SK-N-SH (cell line): ENCODE measurements around the gene CRIM1. TPM values are rescaled to one million over a fixed set of nuclear protein-coding genes. Genes with fewer than 3 reads are reported as not detected.

Source experiments
- CTCF ChIA-PET: fragments of 300-600, 350-600 bp; formaldehyde crosslinking; extraction: SDS; loops from one replicate; lab custom pipeline; 2021; lab: Yijun Ruan, JAX
- POLR2A ChIA-PET: fragments of 350-600 bp; sonication (Branson Sonifier 250); formaldehyde crosslinking; extraction: SDS; loops from one replicate; lab custom pipeline; 2020; ENCODE audit warnings: antibody characterized with exemption, inconsistent platforms; lab: Yijun Ruan, JAX
- DNase-seq: peaks from one replicate; pipeline ENCODE4 v3.0.0; 2012
- H2AFZ ChIP-seq: fragments of 200-600 bp; sonication (generic); 2 replicates; pipeline ENCODE4 v1.8.1; 2016; ENCODE audit warnings: antibody characterized with exemption, mild to moderate bottlenecking, low read depth
- H3F3A ChIP-seq: fragments of 200-600 bp; sonication (generic); replicated peaks from 2 replicates; pipeline ENCODE3; 2016; ENCODE audit warnings: antibody characterized with exemption, mild to moderate bottlenecking; ENCODE audit not compliant: insufficient read depth
- H3K27ac ChIP-seq, 2 experiments: fragments of 200-500 bp in 1 of 2; fragments of 200-600 bp in 1 of 2; sonication (Bioruptor generic) in 1 of 2; sonication (generic), shearing (Covaris generic) in 1 of 2; 2 replicates each; pipeline versions ENCODE4 v1.5.1 to v1.6.1; 2014 to 2016; ENCODE audit warnings: low read depth in 2 of 2, inconsistent platforms in 1 of 2, low read length in 1 of 2, mild to moderate bottlenecking in 1 of 2, mixed read lengths in 1 of 2
- H3K27me3 ChIP-seq: fragments of 200-600 bp; sonication (generic), shearing (Covaris generic); 2 replicates; pipeline ENCODE4 v1.6.1; 2016; ENCODE audit warnings: mixed run types; ENCODE audit not compliant: insufficient read depth
- H3K36me3 ChIP-seq, 2 experiments: fragments of 200-500 bp in 1 of 2; fragments of 200-600 bp in 1 of 2; sonication (Bioruptor generic) in 1 of 2; sonication (generic) in 1 of 2; replicated peaks in 1 of 2; 2 replicates each; pipeline versions ENCODE3 to v1.5.1; 2014 to 2016; ENCODE audit warnings: low read length in 1 of 2, mild to moderate bottlenecking in 1 of 2; ENCODE audit not compliant: insufficient read depth in 2 of 2, control insufficient read depth in 1 of 2
- H3K4me1 ChIP-seq, 2 experiments: fragments of 200-500 bp in 1 of 2; fragments of 200-600 bp in 1 of 2; sonication (Bioruptor generic) in 1 of 2; sonication (generic), shearing (Covaris generic) in 1 of 2; 2 replicates each; pipeline versions ENCODE4 v1.5.1 to v1.6.1; 2014 to 2016; ENCODE audit warnings: low read depth in 1 of 2, low read length in 1 of 2, mixed run types in 1 of 2; ENCODE audit not compliant: insufficient read depth in 2 of 2, control insufficient read depth in 1 of 2
- H3K4me2 ChIP-seq: fragments of 200-600 bp; sonication (generic), shearing (Covaris generic); 2 replicates; pipeline ENCODE4 v1.6.1; 2017; ENCODE audit warnings: mixed run types
- H3K4me3 ChIP-seq, 2 experiments: fragments of 200-500 bp in 1 of 2; fragments of 200-600 bp in 1 of 2; sonication (Bioruptor generic) in 1 of 2; sonication (generic), shearing (Covaris generic) in 1 of 2; 2 replicates each; pipeline versions ENCODE4 v1.5.1 to v1.8.1; 2014 to 2016; ENCODE audit warnings: low read depth in 2 of 2, inconsistent platforms in 1 of 2, low read length in 1 of 2, mild to moderate bottlenecking in 1 of 2, mixed read lengths in 1 of 2, moderate library complexity in 1 of 2
- H3K79me2 ChIP-seq: fragments of 200-600 bp; sonication (generic); 2 replicates; pipeline ENCODE4 v1.8.1; 2017; ENCODE audit warnings: mild to moderate bottlenecking; ENCODE audit not compliant: insufficient read depth
- H3K9ac ChIP-seq: fragments of 200-600 bp; sonication (generic); 2 replicates; pipeline ENCODE4 v1.6.1; 2017; ENCODE audit warnings: mixed run types
- H3K9me2 ChIP-seq: fragments of 200-600 bp; sonication (generic); 2 replicates; pipeline ENCODE4 v1.6.1; 2017; ENCODE audit warnings: mixed run types
- H3K9me3 ChIP-seq: fragments of 200-600 bp; sonication (generic); 2 replicates; pipeline ENCODE4 v1.6.1; 2017; ENCODE audit warnings: mixed run types, mild to moderate bottlenecking, moderate library complexity
- H4K20me1 ChIP-seq: fragments of 200-600 bp; sonication (generic); 2 replicates; pipeline ENCODE4 v1.6.1; 2017; ENCODE audit warnings: mild to moderate bottlenecking, mixed run types; ENCODE audit not compliant: insufficient read depth
- CHD2 ChIP-seq: fragments of 150-350 bp; IDR thresholded peaks from 2 replicates; pipeline ENCODE4 v1.6.1; 2018; ENCODE audit warnings: low read length; ENCODE audit not compliant: partially characterized antibody
- ELF1 ChIP-seq: IDR thresholded peaks from 2 replicates; pipeline ENCODE4 v1.4.0; 2012
- EP300 ChIP-seq, 2 experiments: IDR thresholded peaks; 2 replicates each; pipeline versions ENCODE4 v1.4.0 to v1.6.1; 2012; ENCODE audit warnings: borderline replicate concordance in 1 of 2, low read depth in 1 of 2, low read length in 1 of 2
- EZH2phosphoT487 ChIP-seq: fragments of 200-600 bp; sonication (generic); IDR thresholded peaks from 2 replicates; pipeline ENCODE4 v1.6.1; 2017; ENCODE audit warnings: low read depth, mixed run types, mild to moderate bottlenecking, antibody characterized with exemption, moderate library complexity, borderline replicate concordance
- FOSL2 ChIP-seq: IDR thresholded peaks from 2 replicates; pipeline ENCODE4 v1.4.0; 2012; ENCODE audit warnings: low read depth, mild to moderate bottlenecking, moderate library complexity, borderline replicate concordance
- GATA2 ChIP-seq: sonication (generic); formaldehyde crosslinking; IDR thresholded peaks from 2 replicates; pipeline ENCODE4 v1.5.0; 2020; ENCODE audit warnings: mild to moderate bottlenecking, missing genetic modification reagents
- IRF3 ChIP-seq: fragments of 150-350 bp; IDR thresholded peaks from 2 replicates; pipeline ENCODE4 v1.6.1; 2016; ENCODE audit warnings: mild to moderate bottlenecking, low read depth, low read length
- JUND ChIP-seq: IDR thresholded peaks from 2 replicates; pipeline ENCODE4 v1.4.0; 2012
- MAX ChIP-seq: IDR thresholded peaks from 2 replicates; pipeline ENCODE4 v1.4.0; 2012; ENCODE audit warnings: low read depth
- MEF2A ChIP-seq: IDR thresholded peaks from 2 replicates; pipeline ENCODE4 v1.4.0; 2012; ENCODE audit warnings: low read depth, borderline replicate concordance
- MXI1 ChIP-seq: IDR thresholded peaks from 2 replicates; pipeline ENCODE4 v1.6.1; 2012; ENCODE audit warnings: mild to moderate bottlenecking, low read depth, low read length, improper control_type of control experiment
- NFIC ChIP-seq: IDR thresholded peaks from 2 replicates; pipeline ENCODE4 v1.4.0; 2012; ENCODE audit warnings: borderline replicate concordance
- NRF1 ChIP-seq: IDR thresholded peaks from 2 replicates; pipeline ENCODE4 v1.6.1; 2012; ENCODE audit warnings: low read depth, mild to moderate bottlenecking, low read length
- POLR2AphosphoS5 ChIP-seq: IDR thresholded peaks from 2 replicates; pipeline ENCODE4 v1.6.1; 2012; ENCODE audit warnings: low read depth, low read length
- RCOR1 ChIP-seq: fragments of 150-350 bp; IDR thresholded peaks from 2 replicates; pipeline ENCODE4 v1.6.1; 2017; ENCODE audit warnings: antibody characterized with exemption, low read length
- RXRA ChIP-seq: IDR thresholded peaks from 2 replicates; pipeline ENCODE4 v1.4.0; 2012; ENCODE audit warnings: low read depth, mild to moderate bottlenecking, borderline replicate concordance
- SIN3A ChIP-seq: IDR thresholded peaks from 2 replicates; pipeline ENCODE4 v1.6.1; 2012; ENCODE audit warnings: low read depth, mild to moderate bottlenecking, low read length, moderate library complexity, borderline replicate concordance
- TAF1 ChIP-seq: IDR thresholded peaks from 2 replicates; pipeline ENCODE4 v1.6.1; 2012; ENCODE audit warnings: low read depth, mild to moderate bottlenecking, low read length, moderate library complexity, borderline replicate concordance
- TCF12 ChIP-seq: IDR thresholded peaks from 2 replicates; pipeline ENCODE4 v1.4.0; 2012
- TEAD4 ChIP-seq: IDR thresholded peaks from 2 replicates; pipeline ENCODE4 v1.4.0; 2012; ENCODE audit warnings: mild to moderate bottlenecking, borderline replicate concordance; ENCODE audit not compliant: insufficient read depth
- YY1 ChIP-seq: IDR thresholded peaks from 2 replicates; pipeline ENCODE4 v1.4.0; 2012; ENCODE audit warnings: low read depth, mild to moderate bottlenecking
- WGBS: methylation state at CpG from one replicate; pipeline ENCODE4 v1.1.6; 2017; ENCODE audit warnings: low lambda C conversion rate; 5-methylcytosine and 5-hydroxymethylcytosine counted together
- polyA plus RNA-seq, 3 experiments: library from polyadenylated mRNA; depleted of rRNA; stranded (reverse); fragments of >200 nt; gene quantifications; 2 replicates each; pipeline ENCODE4 v1.2.3, GENCODE V29; 2012
- TF ChIP-seq, protein P1 (sequence below): IDR thresholded peaks from 2 replicates; pipeline ENCODE4 v1.4.0; 2012; ENCODE audit warnings: low read depth, borderline replicate concordance
- TF ChIP-seq, protein P2 (sequence below): fragments of 150-350 bp; IDR thresholded peaks from 2 replicates; pipeline ENCODE4 v1.6.1; 2017; ENCODE audit warnings: antibody characterized with exemption, low read length, low read depth, borderline replicate concordance

The CRIM1 gene
- polyA plus RNA-seq, 1 of the 3 experiments (the other 2 are of a cell fraction), result 244 TPM

GRCh38 chr2:36568516-36569246 lies 213.1 kb downstream of the CRIM1 start (continued):
- no peak for TF ChIP-seq MXI1
- TF ChIP-seq, protein P1, sequence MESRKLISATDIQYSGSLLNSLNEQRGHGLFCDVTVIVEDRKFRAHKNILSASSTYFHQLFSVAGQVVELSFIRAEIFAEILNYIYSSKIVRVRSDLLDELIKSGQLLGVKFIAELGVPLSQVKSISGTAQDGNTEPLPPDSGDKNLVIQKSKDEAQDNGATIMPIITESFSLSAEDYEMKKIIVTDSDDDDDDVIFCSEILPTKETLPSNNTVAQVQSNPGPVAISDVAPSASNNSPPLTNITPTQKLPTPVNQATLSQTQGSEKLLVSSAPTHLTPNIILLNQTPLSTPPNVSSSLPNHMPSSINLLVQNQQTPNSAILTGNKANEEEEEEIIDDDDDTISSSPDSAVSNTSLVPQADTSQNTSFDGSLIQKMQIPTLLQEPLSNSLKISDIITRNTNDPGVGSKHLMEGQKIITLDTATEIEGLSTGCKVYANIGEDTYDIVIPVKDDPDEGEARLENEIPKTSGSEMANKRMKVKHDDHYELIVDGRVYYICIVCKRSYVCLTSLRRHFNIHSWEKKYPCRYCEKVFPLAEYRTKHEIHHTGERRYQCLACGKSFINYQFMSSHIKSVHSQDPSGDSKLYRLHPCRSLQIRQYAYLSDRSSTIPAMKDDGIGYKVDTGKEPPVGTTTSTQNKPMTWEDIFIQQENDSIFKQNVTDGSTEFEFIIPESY, result no peak
- peak; percentile 58 for TF ChIP-seq TCF12
- no peak for TF ChIP-seq NRF1
- TF ChIP-seq EZH2phosphoT487, result no peak
- no peak for TF ChIP-seq GATA2 (CRISPR knock-in tag)
- TF ChIP-seq NFIC, result peak; percentile 49; the same call in 1 of the 2 replicates
- TF ChIP-seq CHD2, result no peak
- TF ChIP-seq POLR2AphosphoS5, result peak; percentile 28; the same call in 1 of the 2 replicates
- TF ChIP-seq TEAD4, result peak; percentile 79; the same call in 1 of the 2 replicates
- TF ChIP-seq TAF1, result peak; percentile 30; the same call in 1 of the 2 replicates
- TF ChIP-seq, protein P2, sequence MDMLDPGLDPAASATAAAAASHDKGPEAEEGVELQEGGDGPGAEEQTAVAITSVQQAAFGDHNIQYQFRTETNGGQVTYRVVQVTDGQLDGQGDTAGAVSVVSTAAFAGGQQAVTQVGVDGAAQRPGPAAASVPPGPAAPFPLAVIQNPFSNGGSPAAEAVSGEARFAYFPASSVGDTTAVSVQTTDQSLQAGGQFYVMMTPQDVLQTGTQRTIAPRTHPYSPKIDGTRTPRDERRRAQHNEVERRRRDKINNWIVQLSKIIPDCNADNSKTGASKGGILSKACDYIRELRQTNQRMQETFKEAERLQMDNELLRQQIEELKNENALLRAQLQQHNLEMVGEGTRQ, result no peak
- peak; percentile 59; the same call in 1 of the 2 replicates for TF ChIP-seq MAX
- TF ChIP-seq EP300 (IDR thresholded peaks at IDR 0.05; ENCODE audit: borderline replicate concordance in 1 of 2, low read depth in 1 of 2, low read length in 1 of 2), result peak in 1 of 2 experiments; percentile 84; a peak in 2 of 4 replicates
- TF ChIP-seq MEF2A, result no peak
- TF ChIP-seq RCOR1, result no peak

DNA sequence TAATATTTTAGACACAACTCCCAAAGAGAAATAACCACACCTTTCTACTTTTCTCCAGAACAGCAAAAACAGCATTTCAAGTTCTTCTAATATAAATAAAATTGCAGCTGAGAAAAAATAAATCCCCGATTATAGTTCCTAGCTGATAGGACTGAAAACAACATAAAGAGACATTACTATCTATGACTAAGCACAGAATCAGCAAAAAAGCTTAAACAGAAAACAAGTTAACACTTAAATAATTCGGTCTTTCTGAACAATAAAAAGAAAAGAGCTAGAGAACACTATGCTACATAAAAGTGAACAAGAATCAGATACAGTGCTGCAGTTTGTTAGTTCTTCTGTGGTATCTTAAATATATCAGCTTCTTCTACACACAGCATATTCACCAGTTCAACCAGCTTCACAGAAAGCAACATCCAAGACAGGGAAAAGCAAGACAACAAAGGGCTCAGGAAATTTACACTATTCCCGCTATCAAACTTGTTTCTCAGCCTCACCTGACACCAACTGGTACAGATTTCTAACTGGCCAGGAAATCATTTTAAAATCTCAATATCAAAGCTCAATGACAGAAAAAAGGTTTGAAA lies 213.8 kb downstream of the CRIM1 start:
- Histone ChIP-seq H4K20me1 (no peaks in the 10 kb centered on the region), H3K4me1 (peaks cover 0 to 43% of the 10 kb centered on the region in 2 experiments; a peak in 3 of 4 replicates), H3K9ac (peak overlapping the region; percentile 65), H2AFZ (no peak overlapping the region), H3K36me3 (peaks cover 12 to 50% of the 10 kb centered on the region in 2 experiments), H3K4me2 (peak overlapping the region; percentile 71), H3K9me2 (no peaks in the 10 kb centered on the region), H3F3A (peaks cover 46% of the 10 kb centered on the region), H3K79me2 (peaks cover 87% of the 10 kb centered on the region), H3K27me3 (no peaks in the 10 kb centered on the region), H3K4me3 (peak overlapping the region in 1 of 2 experiments; percentile 37; a peak in 2 of 4 replicates), H3K27ac (peak overlapping the region; percentile 62 to 92; a peak in 3 of 4 replicates), H3K9me3 (no peaks in the 10 kb centered on the region)
- DNase-seq, result no peak
- ChIA-PET POLR2A (no interaction called here), CTCF (interaction anchor here (0.9 to 1.6 kb wide), 3 partner anchors 9 to 20 kb away, joined by 3 to 4 read pairs (median 3); no protein-coding TSS in a partner anchor)
- 37% methylated on average over 3 of the region's 3 CpGs for WGBS
- TF ChIP-seq JUND (no peak), GATA2 (CRISPR knock-in tag) (no peak), POLR2AphosphoS5 (no peak), RXRA (no peak), MEF2A (no peak), ELF1 (no peak), EP300 (IDR thresholded peaks at IDR 0.05; ENCODE audit: borderline replicate concordance in 1 of 2, low read depth in 1 of 2, low read length in 1 of 2) (no peak), SIN3A (no peak), YY1 (no peak), EZH2phosphoT487 (no peak), NFIC (no peak), IRF3 (no peak), FOSL2 (no peak; the same call in 1 of the 2 replicates)
- TF ChIP-seq, protein P1, result no peak
